ENCODE measurements around the gene OR2AT4.

DNA sequence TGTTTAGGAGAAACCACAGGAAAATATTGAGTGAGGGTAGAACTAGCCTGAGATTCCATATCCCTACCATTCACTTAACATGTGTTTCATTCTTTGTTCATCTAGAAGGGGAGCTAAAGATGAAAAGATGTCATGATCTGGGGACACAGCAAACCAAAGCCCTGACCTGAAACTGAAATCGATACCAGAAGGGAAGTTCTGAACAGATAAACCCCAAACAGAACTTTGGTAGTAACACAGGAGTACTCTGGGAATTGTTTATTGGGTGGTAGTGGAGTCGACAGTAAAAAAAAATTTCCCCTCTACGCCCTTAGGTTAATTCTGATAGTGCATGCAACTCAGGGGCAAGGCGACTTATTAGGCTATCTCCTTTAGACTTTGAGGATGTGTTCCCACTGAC is 27.2 kb downstream of the OR2AT4 start:
- TF ChIP-seq, protein P1, sequence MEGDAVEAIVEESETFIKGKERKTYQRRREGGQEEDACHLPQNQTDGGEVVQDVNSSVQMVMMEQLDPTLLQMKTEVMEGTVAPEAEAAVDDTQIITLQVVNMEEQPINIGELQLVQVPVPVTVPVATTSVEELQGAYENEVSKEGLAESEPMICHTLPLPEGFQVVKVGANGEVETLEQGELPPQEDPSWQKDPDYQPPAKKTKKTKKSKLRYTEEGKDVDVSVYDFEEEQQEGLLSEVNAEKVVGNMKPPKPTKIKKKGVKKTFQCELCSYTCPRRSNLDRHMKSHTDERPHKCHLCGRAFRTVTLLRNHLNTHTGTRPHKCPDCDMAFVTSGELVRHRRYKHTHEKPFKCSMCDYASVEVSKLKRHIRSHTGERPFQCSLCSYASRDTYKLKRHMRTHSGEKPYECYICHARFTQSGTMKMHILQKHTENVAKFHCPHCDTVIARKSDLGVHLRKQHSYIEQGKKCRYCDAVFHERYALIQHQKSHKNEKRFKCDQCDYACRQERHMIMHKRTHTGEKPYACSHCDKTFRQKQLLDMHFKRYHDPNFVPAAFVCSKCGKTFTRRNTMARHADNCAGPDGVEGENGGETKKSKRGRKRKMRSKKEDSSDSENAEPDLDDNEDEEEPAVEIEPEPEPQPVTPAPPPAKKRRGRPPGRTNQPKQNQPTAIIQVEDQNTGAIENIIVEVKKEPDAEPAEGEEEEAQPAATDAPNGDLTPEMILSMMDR (IDR thresholded peaks at IDR 0.05) = no peak
- no peak for TF ChIP-seq POLR2A (IDR thresholded peaks at IDR 0.05)
